NCI-H128 (cell line): ENCODE data around the gene TRIM38.
"Not testable (repeated sequence)": the region's sequence is repeated elsewhere in the genome, so short reads cannot be mapped to it uniquely, and the experiment has no call there.

Experiments used
- DNase-seq: peaks from one replicate; lab custom pipeline; 2025; ENCODE audit not compliant: unreplicated experiment; lab: John Stamatoyannopoulos, UW

Gene TRIM38

GRCh38 chr6:26003102-26003694 lies 40.6 kb downstream of the TRIM38 start:
- DNase-seq, result no peak

GRCh38 chr6:26006086-26006939 lies 43.7 kb downstream of the TRIM38 start:
- DNase-seq, result no peak

DNA sequence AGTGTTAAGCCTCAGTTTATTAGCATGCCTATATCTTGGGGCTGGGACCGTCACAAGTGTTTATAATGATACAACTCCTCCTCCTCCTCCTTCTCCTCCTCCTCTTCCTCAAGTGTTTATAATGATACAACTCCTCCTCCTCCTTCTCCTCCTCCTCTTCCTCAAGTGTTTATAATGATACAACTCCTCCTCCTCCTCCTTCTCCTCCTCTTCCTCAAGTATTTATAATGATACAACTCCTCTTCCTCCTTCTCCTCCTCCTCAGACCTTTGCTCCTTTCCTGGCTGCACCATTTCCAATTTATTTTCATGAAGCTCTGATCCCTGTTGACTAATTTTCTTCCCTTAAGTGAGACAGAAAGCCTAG lies 44.3 kb downstream of the TRIM38 start:
- DNase-seq, result not testable (repeated sequence)

DNA sequence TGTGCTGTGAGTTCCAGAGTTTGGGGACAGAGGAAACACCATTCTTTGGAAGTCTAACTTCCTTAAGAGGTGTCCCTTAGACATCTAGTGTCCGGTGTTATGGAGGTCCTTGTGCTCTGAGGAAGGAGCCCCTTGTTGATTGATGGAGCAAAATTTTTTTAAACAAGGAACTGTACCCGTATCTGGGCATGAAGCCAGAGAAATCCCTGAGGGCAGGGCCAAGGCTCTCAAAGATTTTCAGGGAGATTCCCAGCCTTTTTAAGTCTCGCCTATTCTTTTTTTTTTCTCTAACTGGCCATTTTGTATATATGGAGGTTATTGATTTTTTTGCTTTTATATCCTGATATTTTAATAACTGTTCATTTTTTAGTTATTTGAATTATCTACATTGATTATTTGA lies 45.9 kb downstream of the TRIM38 start:
- no peak for DNase-seq

DNA sequence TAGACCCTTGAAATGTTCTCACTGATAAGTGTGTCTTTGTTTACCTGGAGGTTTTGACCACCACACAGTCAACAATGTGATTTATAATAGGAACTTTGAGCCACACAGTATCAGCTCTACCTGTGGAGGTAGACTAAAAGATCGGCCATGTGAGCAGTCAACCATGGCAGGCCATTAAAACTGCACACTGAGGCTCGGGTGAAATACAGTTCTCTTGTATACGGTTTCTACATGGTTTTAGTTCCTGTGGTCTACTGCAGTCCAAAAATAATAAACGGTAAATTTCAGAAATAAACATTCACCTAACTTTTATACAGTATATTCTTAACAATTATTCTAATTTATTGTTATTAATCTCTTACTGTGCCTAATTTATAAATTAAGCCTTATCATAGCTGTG lies 47.2 kb downstream of the TRIM38 start:
- DNase-seq, result no peak

DNA sequence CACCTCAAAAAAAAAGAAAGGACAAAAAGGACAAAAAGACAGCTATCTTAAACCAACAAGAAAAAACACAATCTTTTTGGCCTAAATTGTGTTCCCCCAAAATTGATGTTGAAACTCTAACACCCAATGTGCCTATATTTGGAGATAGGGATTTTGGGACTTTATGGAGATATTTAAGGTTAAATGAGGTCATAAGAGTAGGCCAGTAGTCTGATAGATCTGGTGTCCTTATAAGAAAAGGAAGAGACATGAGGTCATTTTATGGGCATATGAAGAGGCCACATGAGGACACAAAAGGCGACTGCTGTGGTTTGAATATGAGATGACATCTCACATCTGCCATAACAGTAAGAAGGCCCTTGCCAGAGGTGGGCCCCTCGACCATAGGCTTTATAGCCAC lies 49.5 kb downstream of the TRIM38 start:
- no peak for DNase-seq

DNA sequence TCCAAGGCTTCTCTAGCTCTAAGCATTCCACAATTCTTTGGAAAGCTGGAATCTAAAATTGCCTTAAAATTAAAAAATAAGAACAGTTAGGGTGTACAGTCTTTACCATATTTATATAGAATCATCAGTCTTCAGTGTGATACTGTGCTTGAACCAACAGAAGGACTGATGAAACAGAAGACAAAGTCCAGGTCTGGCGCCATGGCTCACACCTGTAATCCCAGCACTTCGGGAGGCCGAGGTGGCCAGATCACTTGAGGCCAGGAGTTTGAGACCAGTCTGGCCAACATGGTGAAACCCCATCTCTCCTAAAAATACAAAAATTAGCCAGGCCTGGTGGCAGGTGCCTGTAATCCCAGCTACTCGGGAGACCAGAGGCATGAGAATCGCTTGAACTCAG lies 51.8 kb downstream of the TRIM38 start:
- not testable (repeated sequence) for DNase-seq

- no peak for DNase-seq
These were observed 53.8 kb downstream of the TRIM38 start for GRCh38 chr6:26016245-26016962.

DNA sequence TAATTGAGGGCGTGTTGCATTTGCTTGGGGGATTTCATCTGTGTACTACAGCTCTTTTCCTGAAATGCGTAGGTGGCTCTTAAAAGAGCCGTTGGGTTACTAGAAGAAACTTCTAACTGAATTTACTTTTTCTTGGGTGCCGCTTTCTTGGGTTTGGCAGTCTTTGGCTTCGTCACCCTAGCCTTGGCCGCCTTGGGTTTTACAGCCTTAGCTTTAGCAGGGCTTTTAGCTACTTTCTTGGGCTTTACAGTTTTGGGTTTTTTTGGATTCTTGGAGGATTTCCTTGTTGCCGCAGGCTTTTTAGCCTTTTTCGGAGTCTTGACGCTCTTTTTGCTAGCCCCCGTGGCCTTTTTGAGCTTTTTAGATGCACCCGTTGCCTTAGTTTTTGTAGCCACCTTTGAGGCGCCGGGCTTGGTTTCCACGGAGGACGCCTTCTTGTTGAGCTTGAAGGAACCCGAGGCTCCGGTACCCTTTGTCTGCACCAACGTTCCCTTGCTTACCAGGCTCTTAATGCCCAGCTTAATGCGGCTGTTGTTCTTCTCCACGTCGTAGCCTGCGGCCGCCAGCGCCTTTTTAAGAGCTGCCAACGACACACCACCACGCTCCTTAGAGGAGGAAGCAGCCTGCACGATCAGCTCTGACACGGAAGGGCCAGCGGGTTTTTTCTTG lies 54.5 kb downstream of the TRIM38 start:
- no peak for DNase-seq

GRCh38 chr6:26017632-26017966 lies 55.0 kb downstream of the TRIM38 start:
- no peak for DNase-seq

DNA sequence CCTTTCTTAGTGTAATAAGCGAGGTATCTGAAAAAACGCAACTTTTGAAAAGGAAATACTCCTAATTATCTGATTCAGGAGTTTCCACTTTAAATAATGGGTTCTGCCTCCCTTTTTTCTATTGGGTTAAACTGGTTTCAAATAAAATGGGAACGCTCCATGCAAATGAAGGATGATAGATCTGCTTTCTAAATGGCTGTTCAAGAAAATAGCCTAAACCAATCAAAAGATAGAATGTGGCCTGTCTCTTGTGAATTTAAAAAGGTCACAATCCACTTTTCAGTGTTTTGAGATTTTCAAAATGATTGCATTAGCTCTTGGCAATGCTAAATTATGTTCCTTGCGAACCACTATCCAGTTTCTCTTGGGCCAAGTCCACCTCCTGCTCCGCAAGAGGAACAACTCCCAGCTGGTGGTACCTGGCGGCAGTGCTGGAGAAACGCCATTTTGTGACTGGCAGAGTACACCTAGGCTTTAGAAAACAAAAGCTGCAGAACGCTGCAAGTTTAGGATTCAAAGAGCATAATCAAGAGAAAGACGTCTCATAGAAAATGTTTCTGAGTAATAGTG lies 56.7 kb downstream of the TRIM38 start:
- no peak for DNase-seq

DNA sequence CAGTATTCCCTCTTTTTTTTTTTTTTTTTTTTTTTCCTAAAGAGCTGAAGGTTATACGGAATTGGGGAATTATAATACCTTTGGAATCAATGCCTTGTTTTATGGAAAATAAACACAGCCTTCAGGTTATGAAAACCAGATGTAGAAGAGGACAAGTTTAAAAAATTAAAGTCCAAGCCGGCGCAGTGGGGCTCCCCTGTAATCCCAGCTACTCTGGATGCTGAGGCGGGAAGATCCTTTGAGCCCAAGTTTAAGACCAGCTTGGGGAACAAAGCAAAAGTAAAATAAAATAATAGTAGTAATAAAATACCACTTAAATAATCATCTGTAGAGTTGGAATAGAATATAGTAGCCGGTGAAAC lies 57.3 kb downstream of the TRIM38 start:
- no peak for DNase-seq

GRCh38 chr6:26020329-26021000 lies 57.9 kb downstream of the TRIM38 start:
- DNase-seq, result peak; percentile 58

DNA sequence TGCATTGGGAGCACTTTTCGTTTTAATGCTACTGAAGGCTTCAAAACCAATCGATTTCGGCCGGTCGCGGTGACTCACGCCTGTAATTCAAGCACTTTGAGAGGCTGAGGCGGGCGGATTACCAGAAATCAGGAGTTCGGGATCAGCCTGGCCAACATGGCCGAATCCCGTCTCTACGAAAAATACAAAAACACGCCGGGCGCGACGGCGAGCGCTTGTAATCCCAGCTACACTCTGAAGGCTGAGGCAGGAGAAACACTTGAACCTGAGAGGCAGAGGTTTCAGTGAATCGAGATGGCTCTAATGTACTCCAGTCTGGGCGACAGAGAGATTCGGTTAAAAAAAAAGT lies 58.4 kb downstream of the TRIM38 start:
- DNase-seq, result peak; percentile 88

DNA sequence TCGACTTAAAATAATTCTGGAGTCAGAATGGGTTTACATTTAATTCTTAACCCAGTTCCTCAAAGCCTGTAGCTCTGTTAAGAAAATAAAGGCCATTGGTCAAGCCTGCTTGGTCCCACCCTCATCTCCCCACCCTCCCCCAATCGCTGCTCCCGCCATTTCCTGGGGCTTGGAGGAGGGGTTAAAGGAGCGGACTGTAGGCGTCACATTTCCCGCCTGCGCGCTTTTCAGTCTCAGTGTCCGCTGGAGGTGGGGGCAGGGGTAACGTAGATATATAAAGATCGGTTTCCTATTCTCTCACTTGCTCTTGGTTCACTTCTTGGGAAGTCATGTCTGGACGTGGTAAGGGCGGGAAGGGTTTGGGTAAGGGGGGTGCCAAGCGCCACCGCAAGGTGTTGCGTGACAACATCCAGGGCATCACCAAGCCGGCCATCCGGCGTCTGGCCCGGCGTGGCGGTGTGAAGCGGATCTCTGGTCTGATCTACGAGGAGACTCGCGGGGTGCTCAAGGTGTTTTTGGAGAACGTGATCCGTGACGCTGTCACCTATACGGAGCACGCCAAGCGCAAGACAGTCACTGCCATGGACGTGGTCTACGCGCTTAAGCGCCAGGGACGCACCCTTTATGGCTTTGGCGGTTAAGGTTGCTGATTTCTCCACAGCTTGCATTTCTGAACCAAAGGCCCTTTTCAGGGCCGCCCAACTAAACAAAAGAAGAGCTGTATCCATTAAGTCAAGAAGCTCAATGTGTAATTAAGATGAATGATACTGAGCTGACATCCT lies 58.9 kb downstream of the TRIM38 start:
- peak; percentile 88 for DNase-seq

DNA sequence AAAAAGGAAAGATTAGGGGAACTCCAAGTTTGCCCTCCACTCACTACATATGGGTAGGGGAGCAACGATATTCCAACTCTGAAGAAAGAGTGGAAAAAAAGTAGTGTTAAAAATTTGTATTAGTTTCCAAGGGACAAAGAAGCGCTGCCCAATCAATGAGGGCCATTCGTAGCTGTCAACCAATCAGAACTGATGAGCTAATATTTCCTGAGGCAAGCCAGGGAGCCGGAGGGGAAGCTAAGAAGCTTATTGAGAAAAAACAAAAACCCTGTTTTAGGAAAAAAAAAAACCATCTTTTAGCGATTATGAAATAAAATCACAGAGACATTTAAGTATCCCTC lies 59.5 kb downstream of the TRIM38 start:
- DNase-seq, result peak; percentile 28

DNA sequence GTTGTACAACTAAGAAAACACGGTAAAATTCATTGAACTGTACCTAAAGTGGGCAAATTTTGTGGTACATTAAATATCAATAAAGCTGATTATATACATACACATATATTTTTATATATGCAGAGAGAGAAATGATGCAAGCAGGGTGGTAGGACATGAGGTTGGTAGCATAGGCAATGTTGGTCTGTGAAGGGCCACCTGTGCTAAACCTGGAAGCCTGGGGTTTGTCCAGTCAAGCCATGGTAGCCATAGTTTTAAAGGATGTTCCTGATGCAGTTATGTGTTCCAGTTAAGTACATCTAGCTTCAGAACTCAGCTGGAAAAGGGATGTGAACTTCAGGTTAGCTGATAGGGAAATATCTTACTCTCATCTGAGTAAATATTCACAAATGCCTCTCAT lies 60.1 kb downstream of the TRIM38 start:
- DNase-seq, result no peak

GRCh38 chr6:26024651-26025046 lies 62.0 kb downstream of the TRIM38 start:
- no peak for DNase-seq

GRCh38 chr6:26025047-26025893 lies 62.7 kb downstream of the TRIM38 start:
- DNase-seq, result no peak
